ENCODE results near the gene ACER3.

- TF ChIP-seq POLR2A (IDR thresholded peaks at IDR 0.05) (no peak), CTCF (IDR thresholded peaks at IDR 0.05) (no peak), EP300 (IDR thresholded peaks at IDR 0.05) (no peak)
These were observed 24.8 kb downstream of the ACER3 start for GRCh38 chr11:76885390-76886097.

Measured in sigmoid colon (tissue), 4 donors.